Testis (tissue), 3 donors: ENCODE results near the gene TENM4. TPM values are rescaled to one million over a fixed set of nuclear protein-coding genes. Genes with fewer than 3 reads are reported as not detected.

ENCODE experiments used
- DNase-seq: peaks from one replicate; pipeline ENCODE4 v3.0.0-alpha.2; 2019
- H3K27ac ChIP-seq, 2 donors: fragments of 200-600 bp; sonication (generic); one replicate each; pipeline ENCODE4 v1.5.1; 2019
- H3K27me3 ChIP-seq: fragments of 200-600 bp; sonication (generic); one replicate; pipeline ENCODE4 v1.5.1; 2019
- H3K36me3 ChIP-seq: fragments of 200-600 bp; sonication (generic); one replicate; pipeline ENCODE4 v1.5.1; 2017; ENCODE audit warnings: low read depth; ENCODE audit errors: missing control alignments
- H3K4me1 ChIP-seq: fragments of 200-600 bp; sonication (generic); one replicate; pipeline ENCODE4 v1.5.1; 2019
- H3K4me3 ChIP-seq, 2 donors: fragments of 200-600 bp; sonication (generic); one replicate each; pipeline ENCODE4 v1.5.1; 2017 to 2019
- H3K9me3 ChIP-seq: fragments of 200-600 bp; sonication (generic); one replicate; pipeline ENCODE4 v1.5.1; 2017
- CTCF ChIP-seq, 3 experiments: fragments of 450-650 bp in 2 of 3; fragments of 200-600 bp in 1 of 3; sonication (generic) in 1 of 3; IDR thresholded peaks; one replicate each; pipeline ENCODE4 v1.5.1; 2016 to 2019; ENCODE audit warnings: antibody characterized with exemption in 3 of 3, mild to moderate bottlenecking in 2 of 3, moderate library complexity in 1 of 3
- POLR2A ChIP-seq: fragments of 450-650 bp; IDR thresholded peaks from one replicate; pipeline ENCODE4 v1.6.1; 2017; ENCODE audit warnings: antibody characterized with exemption, mild to moderate bottlenecking, moderate library complexity
- WGBS, 2 donors: methylation state at CpG; one replicate each; pipeline ENCODE4 v1.1.5; 2018; 5-methylcytosine and 5-hydroxymethylcytosine counted together
- intact Hi-C: fragments of 100-400 bp; cut with DNase I; formaldehyde crosslinking; loops from one replicate; pipeline ENCODE4 v1.15.1; 2023; ENCODE audit warnings: low total_unique reads
- polyA plus RNA-seq: library from polyadenylated mRNA; stranded (reverse); fragments of 350-450 nt; fragmentation: Illumina TruSeq; extraction: RNeasy Lipid Tissue Mini Kit (QIAGEN cat#74804); gene quantifications from one replicate; pipeline ENCODE4 v1.2.3, GENCODE V29; 2014; ENCODE audit warnings: low read depth, low replicate concordance; ENCODE audit not compliant: insufficient read depth
- total RNA-seq, 2 donors: library from RNA; depleted of rRNA; stranded (reverse); fragments of >200 nt; gene quantifications; one replicate each; pipeline ENCODE4 v1.2.3, GENCODE V29; 2016

TENM4 gene
- total and polyA plus RNA-seq, 3 donors from 2014 or later, result 10.6 to 17.9 (median 11.4) TPM

DNA sequence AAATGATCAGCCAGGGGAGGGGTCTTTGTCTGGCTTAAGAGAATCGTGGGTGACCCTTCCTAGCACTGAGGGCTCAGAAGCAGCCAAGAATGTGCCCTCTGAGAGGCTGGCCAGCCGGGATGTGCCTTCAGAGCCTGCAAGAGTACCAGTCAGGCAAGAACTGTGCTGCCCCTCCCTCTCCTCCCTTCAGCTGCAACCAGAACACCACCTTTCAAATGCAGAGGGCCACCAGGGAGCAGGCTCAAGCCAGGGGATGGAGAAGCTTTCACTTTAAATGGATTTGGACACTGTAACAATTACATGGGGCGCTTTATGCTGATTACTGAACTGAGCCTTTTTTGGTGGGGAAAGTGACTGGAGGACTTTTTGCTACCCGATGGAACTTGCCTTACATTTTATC, 44.9 kb upstream of the TENM4 start:
- Histone ChIP-seq H3K4me1 (peaks cover 7% of the 10 kb centered on the region), H3K27me3 (no peaks in the 10 kb centered on the region), H3K36me3 (no peaks in the 10 kb centered on the region), H3K9me3 (no peaks in the 10 kb centered on the region), H3K4me3 (no peak overlapping the region), H3K27ac (no peak overlapping the region)
- TF ChIP-seq POLR2A, result no peak
- TF ChIP-seq CTCF (IDR thresholded peaks at IDR 0.05), result no peak
- no peak for DNase-seq
- intact Hi-C loops, result no loop called here
- WGBS, 2 donors, result 43 to 61% methylated on average over 4 of the region's 4 CpGs

DNA sequence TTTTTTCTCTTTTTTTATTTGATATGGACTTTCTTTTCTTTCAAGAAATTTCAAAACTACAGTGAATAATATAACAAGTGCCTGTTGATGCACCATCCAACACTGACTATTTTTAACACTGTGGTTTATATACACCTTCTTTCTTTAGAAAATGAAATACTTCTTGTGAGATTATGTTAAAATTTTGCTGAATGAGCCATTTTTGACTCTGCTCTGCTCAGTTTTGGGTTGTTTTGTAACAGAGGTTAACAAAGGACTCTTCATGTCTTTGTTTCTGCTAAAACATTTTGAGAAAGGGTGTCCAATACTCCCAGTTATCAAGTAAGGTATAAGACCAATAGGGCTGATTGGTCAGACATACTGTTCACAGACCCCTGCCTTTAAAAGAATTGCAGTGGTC, 44.0 kb upstream of the TENM4 start:
- Histone ChIP-seq H3K4me1 (peaks cover 7% of the 10 kb centered on the region), H3K27me3 (no peaks in the 10 kb centered on the region), H3K9me3 (no peaks in the 10 kb centered on the region), H3K36me3 (no peaks in the 10 kb centered on the region), H3K4me3 (no peak overlapping the region), H3K27ac (no peak overlapping the region)
- intact Hi-C loops, result no loop called here
- no peak for TF ChIP-seq POLR2A
- TF ChIP-seq CTCF (IDR thresholded peaks at IDR 0.05), result no peak
- DNase-seq, result no peak

DNA sequence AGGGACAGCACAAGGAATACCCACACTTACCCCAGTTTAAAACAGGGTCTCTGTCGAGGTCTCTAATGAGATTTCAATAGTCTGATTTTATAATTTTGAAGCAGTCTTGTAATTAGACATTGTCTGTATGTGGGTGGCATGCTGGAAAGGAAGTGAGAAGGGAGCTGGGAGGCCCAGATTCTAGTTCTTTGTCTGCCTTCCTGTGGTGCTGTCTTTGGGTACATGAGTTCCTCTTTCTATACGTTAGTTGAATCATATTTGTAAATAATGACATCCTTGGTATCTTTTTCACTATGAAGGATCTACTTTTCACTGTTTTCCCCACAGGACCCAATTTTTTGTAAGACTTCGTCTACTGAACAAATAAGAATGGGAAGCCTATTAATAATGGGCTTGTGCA, 42.0 kb upstream of the TENM4 start:
- TF ChIP-seq CTCF (IDR thresholded peaks at IDR 0.05) (no peak), POLR2A (no peak)
- no peak for DNase-seq
- Histone ChIP-seq H3K27me3 (no peaks in the 10 kb centered on the region), H3K4me3 (no peak overlapping the region), H3K4me1 (peaks cover 7% of the 10 kb centered on the region), H3K27ac (no peak overlapping the region), H3K9me3 (no peaks in the 10 kb centered on the region), H3K36me3 (no peaks in the 10 kb centered on the region)
- intact Hi-C loops, result no loop called here
- WGBS, 2 donors, result 87 to 89% methylated on average over 3 of the region's 3 CpGs

- no peaks in the 10 kb centered on the region for H3K9me3 ChIP-seq
- 78% methylated on average over 3 of the region's 3 CpGs for WGBS, 2 donors
- peaks cover 6% of the 10 kb centered on the region for H3K4me1 ChIP-seq
- intact Hi-C loops, result no loop called here
- no peak for DNase-seq
- no peaks in the 10 kb centered on the region for H3K27me3 ChIP-seq
- no peaks in the 10 kb centered on the region for H3K36me3 ChIP-seq
- no peak overlapping the region for H3K4me3 ChIP-seq
- no peak overlapping the region for H3K27ac ChIP-seq
- TF ChIP-seq CTCF (IDR thresholded peaks at IDR 0.05) (no peak), POLR2A (no peak)
Measured at GRCh38 chr11:79481795-79482194, 41.0 kb upstream of the TENM4 start.

DNA sequence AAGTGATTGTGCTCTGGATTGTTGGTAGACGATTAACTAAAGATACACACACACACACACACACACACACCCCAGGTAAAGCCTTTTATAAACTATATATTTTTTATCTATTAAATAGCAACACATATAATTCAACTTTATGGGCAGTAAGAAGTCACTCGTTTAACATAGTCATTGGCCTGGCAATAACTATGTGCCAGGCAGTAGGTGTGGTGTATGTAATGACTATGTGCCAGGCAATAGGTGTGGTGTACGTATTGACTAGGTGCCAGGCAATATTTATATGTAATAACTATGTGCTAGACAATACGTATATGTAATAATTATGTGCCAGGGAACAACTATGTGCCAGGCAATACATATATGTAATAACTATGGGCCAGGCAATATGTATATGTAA, 40.0 kb upstream of the TENM4 start:
- intact Hi-C loops, result no loop called here
- DNase-seq, result no peak
- no peaks in the 10 kb centered on the region for H3K27me3 ChIP-seq
- no peaks in the 10 kb centered on the region for H3K4me1 ChIP-seq
- WGBS, 2 donors, result 91 to 93% methylated on average over 4 of the region's 4 CpGs
- H3K9me3 ChIP-seq, result no peaks in the 10 kb centered on the region
- no peak overlapping the region for H3K27ac ChIP-seq
- TF ChIP-seq POLR2A (no peak), CTCF (IDR thresholded peaks at IDR 0.05) (no peak)
- H3K4me3 ChIP-seq, result no peak overlapping the region
- H3K36me3 ChIP-seq, result no peaks in the 10 kb centered on the region
